Natural killer cell treated with Interleukin-12 subunit alpha and Interleukin-12 subunit beta and Interleukin-15 and Interleukin-18, amount 100 ng/mL, for 72 hours (primary cell): ENCODE data around the gene LYZL4. TPM values are rescaled to one million over a fixed set of nuclear protein-coding genes. Genes with fewer than 3 reads are reported as not detected.

ENCODE experiments used
- ATAC-seq, 2 donors: fragments of 150-1000 bp; cut with Tn5 transposase in 1 of 2; sonication (Bioruptor Pico), chemical (Tn5 transposase) in 1 of 2; 2 replicates each; pipeline ENCODE4 v1.10.0; 2021
- DNase-seq: peaks from one replicate; pipeline ENCODE4 v3.0.0; 2022; ENCODE audit warnings: low spot score
- H3K27ac Mint-ChIP-seq, 2 donors: 1 replicate in 1 of 2; 2 replicates in 1 of 2; pipeline ENCODE4 v1.8.0; 2022; ENCODE audit warnings: mixed read lengths in 2 of 2, mild to moderate bottlenecking in 1 of 2, moderate library complexity in 1 of 2
- H3K27me3 Mint-ChIP-seq, 2 donors: 1 replicate in 1 of 2; 2 replicates in 1 of 2; pipeline ENCODE4 v1.8.0; 2022; ENCODE audit warnings: mixed read lengths in 2 of 2
- H3K36me3 Mint-ChIP-seq: one replicate; pipeline ENCODE4 v1.8.0; 2022; ENCODE audit warnings: mixed read lengths
- H3K4me1 Mint-ChIP-seq, 2 donors: 1 replicate in 1 of 2; 2 replicates in 1 of 2; pipeline ENCODE4 v1.8.0; 2022; ENCODE audit warnings: low read depth in 2 of 2, mixed read lengths in 2 of 2, mild to moderate bottlenecking in 1 of 2
- H3K4me3 Mint-ChIP-seq: one replicate; pipeline ENCODE4 v1.8.0; 2022; ENCODE audit warnings: mixed read lengths
- H3K9me3 Mint-ChIP-seq: 2 replicates; pipeline ENCODE4 v1.8.0; 2022; ENCODE audit warnings: mixed read lengths
- total RNA-seq, 2 donors: library from RNA; stranded (reverse); gene quantifications; one replicate each; pipeline ENCODE4 v1.2.3, GENCODE V29; 2022

LYZL4 gene
- total RNA-seq, 2 donors from 2014 or later, result not detected

DNA sequence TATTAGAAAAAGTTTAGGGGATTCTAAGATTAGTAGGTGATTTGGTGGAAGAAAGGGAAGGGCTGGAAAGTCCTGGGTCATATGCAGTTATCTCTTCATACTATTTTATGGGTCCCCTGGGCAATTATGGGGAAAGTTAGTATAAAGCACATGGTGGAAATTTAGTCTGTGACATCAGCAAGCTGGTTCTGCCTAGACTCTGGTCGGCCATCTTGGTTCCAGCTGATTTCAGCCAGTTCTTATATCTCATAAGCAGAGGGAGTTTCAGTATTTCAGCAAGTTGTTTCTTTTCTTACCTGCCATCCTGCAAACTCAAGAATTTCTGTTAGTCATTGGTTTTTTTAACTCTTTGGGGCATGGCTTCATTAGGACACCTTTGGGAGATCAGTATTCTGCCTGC, 1.0 kb upstream of the LYZL4 start:
- ATAC-seq (no peak), DNase-seq (no peak)
- Mint-ChIP-seq H3K4me3 (no peak overlapping the region), H3K27ac (no peak overlapping the region), H3K36me3 (no peaks in the 10 kb centered on the region), H3K4me1 (peaks cover 0 to 2% of the 10 kb centered on the region in 2 donors), H3K27me3 (peaks cover 31 to 49% of the 10 kb centered on the region in 2 donors), H3K9me3 (no peaks in the 10 kb centered on the region)

DNA sequence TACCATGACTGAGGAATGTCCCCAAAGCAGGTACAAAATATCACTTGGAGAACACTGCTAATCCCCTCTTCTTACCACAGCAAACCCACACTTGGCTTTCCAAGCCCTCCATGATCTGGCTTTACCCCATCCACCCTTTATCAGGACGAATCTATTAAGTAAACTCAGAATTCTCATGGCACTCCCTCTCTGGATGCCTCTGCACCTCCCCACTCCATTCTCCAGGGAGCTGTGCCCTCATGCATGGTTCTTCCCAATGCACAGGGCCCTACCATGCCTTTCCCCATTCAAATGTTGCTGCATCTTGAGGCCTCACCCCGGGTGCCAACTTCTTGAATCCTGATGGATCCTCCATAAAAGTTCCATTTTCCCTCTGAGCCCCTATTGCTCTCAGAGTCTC, 2.3 kb downstream of the LYZL4 start:
- Mint-ChIP-seq H3K4me3 (no peak overlapping the region), H3K4me1 (peaks cover 0 to 2% of the 10 kb centered on the region in 2 donors), H3K27ac (no peak overlapping the region), H3K27me3 (peaks cover 19 to 33% of the 10 kb centered on the region in 2 donors), H3K9me3 (no peaks in the 10 kb centered on the region), H3K36me3 (no peaks in the 10 kb centered on the region)
- no peak for ATAC-seq
- DNase-seq, result no peak

DNA sequence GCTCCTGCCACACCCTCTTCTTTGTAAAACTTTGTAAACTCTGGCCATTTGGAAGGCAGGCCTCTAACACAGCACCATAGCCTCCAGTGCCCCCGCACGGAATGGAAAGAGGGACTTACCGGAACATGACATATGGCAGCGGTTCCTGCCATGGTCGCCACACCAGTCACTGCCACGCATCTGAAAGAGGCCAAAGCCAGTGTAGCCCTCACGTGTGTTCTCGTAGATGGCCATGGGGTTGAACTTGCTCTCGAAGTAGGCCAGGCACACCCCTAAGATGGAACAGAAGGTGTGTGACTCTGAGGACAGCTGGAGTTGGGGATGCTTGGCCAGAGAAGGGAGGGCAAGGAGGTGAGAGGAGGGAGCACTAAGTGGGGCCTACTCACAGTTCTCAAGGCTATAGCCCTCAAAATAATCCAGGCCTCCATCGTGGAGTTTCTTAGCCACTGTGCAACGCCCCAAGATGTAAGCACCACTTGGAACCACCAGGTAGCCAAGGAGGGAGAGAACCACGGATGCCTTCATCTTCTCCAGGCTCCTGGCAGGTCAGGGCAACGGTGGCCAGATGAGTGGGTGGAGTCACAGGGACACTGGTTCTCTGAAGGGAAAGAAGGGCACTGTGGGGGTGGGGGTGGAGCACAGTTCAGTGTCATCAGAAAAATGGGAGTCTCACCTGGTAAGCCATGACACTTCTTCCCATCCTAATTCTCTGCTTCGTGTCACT, 3.5 kb downstream of the LYZL4 start:
- H3K4me1 Mint-ChIP-seq, result peaks cover 0 to 2% of the 10 kb centered on the region in 2 donors
- DNase-seq, result no peak
- H3K27ac Mint-ChIP-seq, result no peak overlapping the region
- ATAC-seq, result peak in 1 of 2 donors; percentile 20
- peaks cover 21 to 33% of the 10 kb centered on the region in 2 donors for H3K27me3 Mint-ChIP-seq
- H3K36me3 Mint-ChIP-seq, result no peaks in the 10 kb centered on the region
- no peaks in the 10 kb centered on the region for H3K9me3 Mint-ChIP-seq
- no peak overlapping the region for H3K4me3 Mint-ChIP-seq

- H3K27ac Mint-ChIP-seq, result no peak overlapping the region
- H3K27me3 Mint-ChIP-seq, result peaks cover 27 to 33% of the 10 kb centered on the region in 2 donors
- no peaks in the 10 kb centered on the region for H3K36me3 Mint-ChIP-seq
- DNase-seq (no peak), ATAC-seq (no peak)
- H3K9me3 Mint-ChIP-seq, result no peaks in the 10 kb centered on the region
- no peak overlapping the region for H3K4me3 Mint-ChIP-seq
- peaks cover 0 to 2% of the 10 kb centered on the region in 2 donors for H3K4me1 Mint-ChIP-seq
Observed at GRCh38 chr3:42405857-42406256, 4.6 kb downstream of the LYZL4 start.

- Mint-ChIP-seq H3K27ac (no peak overlapping the region), H3K4me1 (peaks cover 0 to 2% of the 10 kb centered on the region in 2 donors), H3K27me3 (peaks cover 21 to 24% of the 10 kb centered on the region in 2 donors), H3K4me3 (no peak overlapping the region), H3K36me3 (no peaks in the 10 kb centered on the region), H3K9me3 (no peaks in the 10 kb centered on the region)
- DNase-seq, result no peak
- ATAC-seq, result no peak
Observed at GRCh38 chr3:42403737-42404136, 6.7 kb downstream of the LYZL4 start.

- ATAC-seq, result no peak
- no peak for DNase-seq
- H3K27me3 Mint-ChIP-seq, result peaks cover 13 to 22% of the 10 kb centered on the region in 2 donors
- no peak overlapping the region for H3K4me3 Mint-ChIP-seq
- H3K9me3 Mint-ChIP-seq, result no peaks in the 10 kb centered on the region
- no peaks in the 10 kb centered on the region for H3K36me3 Mint-ChIP-seq
- no peak overlapping the region for H3K27ac Mint-ChIP-seq
- H3K4me1 Mint-ChIP-seq, result peaks cover 0 to 2% of the 10 kb centered on the region in 2 donors
Observed at GRCh38 chr3:42402394-42403096, 7.9 kb downstream of the LYZL4 start.

GRCh38 chr3:42398080-42398479, 12.3 kb downstream of the LYZL4 start:
- Mint-ChIP-seq H3K36me3 (no peaks in the 10 kb centered on the region), H3K27me3 (peaks cover 13 to 23% of the 10 kb centered on the region in 2 donors), H3K27ac (no peak overlapping the region), H3K4me1 (no peaks in the 10 kb centered on the region), H3K4me3 (no peak overlapping the region), H3K9me3 (no peaks in the 10 kb centered on the region)
- ATAC-seq (no peak), DNase-seq (no peak)

GRCh38 chr3:42397644-42398043, 12.8 kb downstream of the LYZL4 start:
- no peak for ATAC-seq

GRCh38 chr3:42394579-42395288, 15.7 kb downstream of the LYZL4 start:
- ATAC-seq (no peak), DNase-seq (no peak)
- peaks cover 8 to 30% of the 10 kb centered on the region in 2 donors for H3K27me3 Mint-ChIP-seq
- no peaks in the 10 kb centered on the region for H3K9me3 Mint-ChIP-seq
- H3K4me1 Mint-ChIP-seq, result no peaks in the 10 kb centered on the region
- no peaks in the 10 kb centered on the region for H3K36me3 Mint-ChIP-seq
- H3K27ac Mint-ChIP-seq, result no peak overlapping the region
- no peak overlapping the region for H3K4me3 Mint-ChIP-seq

More at GRCh38 chr3:42397644-42398043, 12.8 kb downstream of the LYZL4 start:
- no peak for DNase-seq
- Mint-ChIP-seq H3K4me3 (no peak overlapping the region), H3K36me3 (no peaks in the 10 kb centered on the region), H3K9me3 (no peaks in the 10 kb centered on the region), H3K27me3 (peaks cover 12 to 27% of the 10 kb centered on the region in 2 donors), H3K27ac (no peak overlapping the region), H3K4me1 (no peaks in the 10 kb centered on the region)

- Mint-ChIP-seq H3K36me3 (no peaks in the 10 kb centered on the region), H3K4me1 (no peaks in the 10 kb centered on the region), H3K9me3 (no peaks in the 10 kb centered on the region), H3K27ac (no peak overlapping the region), H3K4me3 (no peak overlapping the region), H3K27me3 (peaks cover 10 to 35% of the 10 kb centered on the region in 2 donors)
- no peak for DNase-seq
- no peak for ATAC-seq
Observed at GRCh38 chr3:42387802-42388651, 22.4 kb downstream of the LYZL4 start.

DNA sequence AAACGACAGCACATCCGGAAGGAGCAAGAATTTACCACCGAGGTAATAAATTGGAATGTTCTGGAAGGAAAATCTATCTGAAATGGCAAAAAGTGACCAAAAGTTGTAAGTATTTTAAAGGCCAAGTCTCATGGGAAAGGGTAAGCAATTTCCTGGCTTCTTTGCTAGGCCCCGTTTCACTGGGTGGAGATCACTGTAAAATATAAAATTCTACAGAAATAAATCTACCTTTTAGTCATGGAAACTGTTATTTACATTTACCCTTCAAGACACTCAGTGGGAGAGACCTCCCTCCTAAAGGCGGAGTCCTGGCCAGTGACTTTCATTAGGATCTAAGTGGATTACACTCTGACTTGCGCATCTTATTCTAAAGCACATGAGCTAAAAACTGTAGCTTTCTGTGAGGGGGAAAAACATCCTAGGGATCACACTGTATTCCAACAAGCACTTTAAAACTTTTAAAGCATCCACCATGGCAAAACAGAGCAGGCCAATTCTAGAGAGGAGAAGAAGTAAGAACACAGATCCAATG, 28.8 kb downstream of the LYZL4 start:
- Mint-ChIP-seq H3K9me3 (no peaks in the 10 kb centered on the region), H3K27ac (no peak overlapping the region), H3K4me1 (no peaks in the 10 kb centered on the region), H3K36me3 (no peaks in the 10 kb centered on the region), H3K27me3 (peaks cover 3 to 15% of the 10 kb centered on the region in 2 donors), H3K4me3 (no peak overlapping the region)
- ATAC-seq, result no peak
- DNase-seq, result no peak

GRCh38 chr3:42377681-42378080, 32.7 kb downstream of the LYZL4 start:
- H3K9me3 Mint-ChIP-seq, result no peaks in the 10 kb centered on the region
- H3K4me1 Mint-ChIP-seq, result no peaks in the 10 kb centered on the region
- H3K4me3 Mint-ChIP-seq, result no peak overlapping the region
- no peak overlapping the region for H3K27ac Mint-ChIP-seq
- peaks cover 5 to 18% of the 10 kb centered on the region in 2 donors for H3K27me3 Mint-ChIP-seq
- ATAC-seq (no peak), DNase-seq (no peak)
- H3K36me3 Mint-ChIP-seq, result no peaks in the 10 kb centered on the region

DNA sequence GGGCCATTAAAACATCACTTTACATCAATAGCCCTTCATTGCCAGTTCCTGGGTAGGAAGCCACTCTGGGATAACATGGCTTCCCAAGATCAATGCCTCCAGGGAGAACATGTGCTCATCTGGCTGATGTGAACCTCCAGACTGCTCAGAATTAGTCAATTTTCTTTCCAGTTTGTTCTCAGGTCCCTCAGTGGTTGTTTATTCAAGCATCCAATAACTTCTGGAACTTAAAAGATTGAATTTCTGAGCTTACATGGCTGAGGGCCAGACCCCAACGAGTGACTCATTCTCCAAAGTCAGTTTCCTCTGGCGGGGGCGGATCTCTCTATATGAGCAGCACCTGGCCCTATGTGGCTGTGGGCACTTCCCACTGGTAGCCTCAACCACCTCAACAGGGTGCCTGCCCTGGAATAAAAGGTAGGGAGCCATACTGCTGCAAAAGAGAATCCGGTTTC, 34.0 kb downstream of the LYZL4 start:
- ATAC-seq (no peak), DNase-seq (no peak)
- Mint-ChIP-seq H3K9me3 (no peaks in the 10 kb centered on the region), H3K27me3 (peaks cover 8 to 27% of the 10 kb centered on the region in 2 donors), H3K36me3 (no peaks in the 10 kb centered on the region), H3K27ac (no peak overlapping the region), H3K4me1 (no peaks in the 10 kb centered on the region), H3K4me3 (no peak overlapping the region)
